ENCODE results near the gene TMEM11.

Gene TMEM11

DNA sequence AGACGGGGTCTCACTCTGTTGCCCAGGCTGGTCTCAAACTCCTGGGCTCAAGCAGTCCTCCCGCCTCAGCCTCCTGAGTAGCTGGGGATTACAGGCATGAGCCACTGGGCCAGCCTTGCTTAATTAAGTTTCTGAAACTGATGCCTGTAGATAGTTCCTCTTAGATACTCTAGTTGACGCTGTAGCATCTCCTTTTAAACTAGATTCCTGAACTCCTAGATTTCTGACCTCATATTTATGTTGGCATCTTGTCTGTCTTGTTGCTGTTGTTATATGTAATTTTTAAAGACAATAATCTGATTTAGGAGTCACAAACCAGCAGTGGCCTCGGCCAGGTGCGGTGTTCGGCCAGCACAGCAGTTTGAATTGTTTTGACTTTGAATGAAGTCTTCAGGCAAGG, 49.7 kb downstream of the TMEM11 start:
- no peak for DNase-seq (ENCODE audit: extremely low read depth in 1 of 2, low read depth in 1 of 2)

- DNase-seq (ENCODE audit: extremely low read depth in 1 of 2, low read depth in 1 of 2): no peak
Observed at GRCh38 chr17:21163101-21163500, 50.9 kb downstream of the TMEM11 start.

- no peak for DNase-seq (ENCODE audit: extremely low read depth in 1 of 2, low read depth in 1 of 2)
Observed at GRCh38 chr17:21162394-21162775, 51.6 kb downstream of the TMEM11 start.

DNA sequence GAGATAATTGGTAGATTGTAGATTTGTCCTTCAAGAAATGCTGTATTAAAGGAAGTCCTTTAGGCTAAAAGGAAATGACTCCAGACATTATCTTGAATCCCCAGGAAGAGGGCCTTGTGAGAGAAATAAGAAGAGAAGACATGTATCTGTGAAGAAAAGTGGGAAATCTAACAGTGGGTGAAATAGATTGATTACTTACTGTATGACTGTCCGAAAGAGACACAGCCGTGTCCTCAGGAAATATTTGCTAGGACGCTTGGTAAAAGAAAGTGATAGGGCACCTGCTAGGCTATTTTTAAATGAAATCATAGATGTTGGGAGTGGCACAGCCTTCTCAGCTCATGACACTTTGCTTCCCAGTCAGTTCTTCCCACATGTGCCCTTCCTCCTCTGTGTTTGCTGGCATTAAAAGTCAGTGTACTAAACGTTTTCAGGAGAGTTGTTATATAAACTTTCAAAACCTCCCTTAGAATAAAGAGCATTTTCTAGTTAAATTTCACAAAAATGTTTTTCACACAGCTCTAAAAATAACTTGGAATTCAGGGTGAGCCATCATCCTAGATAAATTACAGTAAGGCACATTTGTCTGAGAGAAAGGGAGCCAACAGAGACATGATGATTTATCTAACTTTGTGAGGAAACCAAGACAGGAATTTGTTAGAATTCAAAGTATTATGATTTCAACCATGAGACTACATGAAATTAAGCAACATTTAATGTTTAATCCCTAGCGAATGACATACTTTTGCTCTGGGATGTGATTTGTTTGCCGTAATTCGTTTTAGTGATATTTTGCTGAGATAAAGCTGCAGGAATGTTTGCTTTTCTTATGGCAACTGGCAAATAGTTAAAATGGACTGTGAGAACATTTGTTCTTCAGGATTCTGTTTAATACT, 52.2 kb downstream of the TMEM11 start:
- DNase-seq (ENCODE audit: extremely low read depth in 1 of 2, low read depth in 1 of 2): no peak

DNA sequence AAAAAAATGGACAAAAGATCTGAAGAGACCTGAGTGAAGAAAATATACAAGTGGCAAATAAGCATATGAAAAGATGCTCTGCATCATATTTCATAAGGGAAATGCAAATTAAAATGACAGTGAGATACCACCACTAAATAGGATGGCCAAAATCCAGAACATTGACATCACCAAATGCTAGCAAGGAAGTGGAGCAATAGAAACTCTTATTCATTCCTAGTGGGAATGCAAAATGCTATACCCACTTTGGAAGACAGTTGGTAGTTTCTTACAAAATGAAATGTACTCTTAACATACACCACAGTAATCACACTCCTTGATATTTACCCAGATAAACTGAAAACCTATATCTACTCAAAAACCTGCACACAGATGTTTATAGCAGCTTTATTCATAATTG, 53.6 kb downstream of the TMEM11 start:
- DNase-seq (ENCODE audit: extremely low read depth in 1 of 2, low read depth in 1 of 2): no peak

DNA sequence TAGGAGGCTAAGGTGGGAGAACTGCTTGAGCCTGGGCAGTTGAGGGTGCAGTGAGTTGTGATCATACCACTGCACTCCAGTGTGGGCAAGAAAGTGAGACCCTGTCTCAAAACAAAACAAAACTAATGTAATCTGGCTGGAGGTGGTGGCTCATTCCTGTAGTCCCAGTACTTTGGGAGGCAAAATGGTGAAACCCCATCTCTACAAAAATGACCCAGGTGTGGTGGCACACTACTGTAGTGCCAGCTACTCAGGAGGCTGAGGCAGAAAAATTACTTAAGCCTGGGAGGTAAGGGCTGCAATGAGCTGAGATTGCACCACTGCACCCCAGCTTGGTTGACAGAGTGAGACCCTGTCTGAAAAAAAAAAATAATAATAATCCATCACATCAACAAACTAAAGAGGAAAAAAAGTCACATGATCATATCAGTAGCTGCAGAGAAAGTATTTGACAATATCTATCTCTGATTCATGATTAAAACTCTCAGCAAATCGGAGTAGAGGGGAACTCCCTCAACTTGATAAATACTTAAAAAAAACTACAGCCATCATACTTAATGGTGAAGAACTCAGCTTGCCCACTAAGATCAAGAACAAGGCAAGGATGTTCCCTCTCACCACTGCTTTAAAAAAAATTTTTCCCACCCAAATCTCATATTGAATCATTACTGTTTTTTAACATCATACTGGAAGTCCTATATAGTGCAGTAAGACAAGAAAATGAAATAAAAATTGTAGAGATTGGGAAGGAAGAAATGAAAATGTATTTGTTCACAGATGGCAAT, 56.2 kb downstream of the TMEM11 start:
- DNase-seq (ENCODE audit: extremely low read depth in 1 of 2, low read depth in 1 of 2): no peak

- no peak for DNase-seq (ENCODE audit: extremely low read depth in 1 of 2, low read depth in 1 of 2)
Observed at GRCh38 chr17:21152731-21153130, 61.2 kb downstream of the TMEM11 start.

GRCh38 chr17:21149621-21150020, 64.3 kb downstream of the TMEM11 start:
- DNase-seq (ENCODE audit: extremely low read depth in 1 of 2, low read depth in 1 of 2): no peak

Measured in activated CD8-positive, alpha-beta memory T cell treated with anti-CD3 and anti-CD28 coated beads for 1 hour (primary cell).